Fibroblast of the aortic adventitia (primary cell): ENCODE measurements around the gene ANKRD27. TPM values are rescaled to one million over a fixed set of nuclear protein-coding genes. Genes with fewer than 3 reads are reported as not detected.
"Not testable (repeated sequence)": the region's sequence is repeated elsewhere in the genome, so short reads cannot be mapped to it uniquely, and the experiment has no call there.

Source experiments
- DNase-seq: peaks from one replicate; pipeline ENCODE4 v3.0.0-alpha.2; 2010; ENCODE audit warnings: low read depth
- H3K4me3 ChIP-seq: 2 replicates; pipeline ENCODE4 v1.5.1; 2011; ENCODE audit warnings: low read depth, mild to moderate bottlenecking, control low read depth, low read length, moderate library complexity
- CTCF ChIP-seq: IDR thresholded peaks from 2 replicates; pipeline ENCODE4 v1.5.1; 2011; ENCODE audit warnings: mild to moderate bottlenecking, low read length, control low read depth, inconsistent platforms; ENCODE audit not compliant: insufficient read depth
- total RNA-seq: library from RNA; depleted of rRNA; stranded (reverse); fragments of >200 nt; gene quantifications from 2 replicates; pipeline ENCODE4 v1.2.3, GENCODE V29; 2012; ENCODE audit warnings: low replicate concordance

The ANKRD27 gene
- total RNA-seq, 1 donor = 29.0 TPM

GRCh38 chr19:32581705-32582179 lies 93.2 kb downstream of the ANKRD27 start:
- DNase-seq = peak; percentile 75
- no peak for TF ChIP-seq CTCF
- H3K4me3 ChIP-seq = peak overlapping the region; percentile 88

GRCh38 chr19:32580901-32581704 lies 93.9 kb downstream of the ANKRD27 start, which contains the start of gene PDCD5:
TSS of gene PDCD5 (plus strand) at chr19:32581190. CDS start at chr19:32581262, 72 bp downstream.
- peak; percentile 89 for DNase-seq
- H3K4me3 ChIP-seq = peak within 1 kb of the TSS; percentile 88
- TF ChIP-seq CTCF = no peak

- H3K4me3 ChIP-seq = peak overlapping the region; percentile 73
- TF ChIP-seq CTCF = no peak
- no peak for DNase-seq
These were observed 94.6 kb downstream of the ANKRD27 start for GRCh38 chr19:32580353-32580900.

GRCh38 chr19:32576790-32577189 lies 98.2 kb downstream of the ANKRD27 start:
- no peak for TF ChIP-seq CTCF
- DNase-seq = no peak
- no peak overlapping the region for H3K4me3 ChIP-seq

- no peak for DNase-seq
- no peak for TF ChIP-seq CTCF
- no peak overlapping the region for H3K4me3 ChIP-seq
These were observed 101.5 kb downstream of the ANKRD27 start for GRCh38 chr19:32573492-32573794.

GRCh38 chr19:32572700-32573491 lies 102.1 kb downstream of the ANKRD27 start:
- DNase-seq, H3K4me3 ChIP-seq: not testable (repeated sequence)

GRCh38 chr19:32571471-32572075 lies 103.4 kb downstream of the ANKRD27 start:
- H3K4me3 ChIP-seq, DNase-seq: not testable (repeated sequence)
